VCaP (cell line): ENCODE data around the gene PLCB1.

Source experiments
- H3K27ac ChIP-seq: fragments of 450-650 bp; 2 replicates; pipeline ENCODE4 v1.5.1; 2017
- CTCF ChIP-seq: fragments of 450-650 bp; conservative IDR thresholded peaks from 2 replicates; pipeline ENCODE4 v1.5.1; 2017; ENCODE audit warnings: mild to moderate bottlenecking, moderate library complexity

Gene PLCB1

DNA sequence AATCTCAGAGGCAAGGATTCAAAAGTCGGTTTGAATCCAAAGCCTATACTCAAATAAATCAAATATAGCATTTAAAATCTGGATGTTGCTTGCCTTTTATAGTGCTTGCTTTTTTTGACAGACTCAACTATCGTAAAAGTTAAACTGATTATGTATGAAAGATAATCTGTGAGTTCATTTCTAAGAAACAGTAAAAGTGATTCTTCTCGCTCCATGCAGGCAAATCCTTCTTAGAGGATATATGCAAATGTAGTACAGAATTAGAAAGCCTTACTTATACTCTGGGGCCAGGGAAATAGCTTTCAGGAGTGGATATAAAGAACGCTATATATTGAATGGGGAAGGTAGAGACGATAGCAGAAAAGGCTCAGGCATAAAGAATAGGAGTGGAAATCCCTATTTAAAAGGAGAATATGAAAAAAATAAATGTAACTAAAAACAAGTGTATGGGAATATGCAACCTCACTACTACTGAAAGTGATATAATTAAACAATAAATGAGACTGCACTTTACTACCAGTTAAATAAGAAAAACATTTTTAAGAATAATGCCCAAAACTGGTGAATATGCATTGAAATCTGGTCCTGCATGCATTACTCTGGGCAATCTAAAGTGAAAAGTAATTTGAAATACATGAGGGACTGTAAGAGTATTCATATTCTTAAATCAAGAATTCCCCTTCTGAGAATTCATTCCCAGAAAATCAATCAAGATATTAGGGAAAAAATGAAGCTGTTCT, 575.1 kb downstream of the PLCB1 start:
- no peak for TF ChIP-seq CTCF
- H3K27ac ChIP-seq, result no peak overlapping the region

DNA sequence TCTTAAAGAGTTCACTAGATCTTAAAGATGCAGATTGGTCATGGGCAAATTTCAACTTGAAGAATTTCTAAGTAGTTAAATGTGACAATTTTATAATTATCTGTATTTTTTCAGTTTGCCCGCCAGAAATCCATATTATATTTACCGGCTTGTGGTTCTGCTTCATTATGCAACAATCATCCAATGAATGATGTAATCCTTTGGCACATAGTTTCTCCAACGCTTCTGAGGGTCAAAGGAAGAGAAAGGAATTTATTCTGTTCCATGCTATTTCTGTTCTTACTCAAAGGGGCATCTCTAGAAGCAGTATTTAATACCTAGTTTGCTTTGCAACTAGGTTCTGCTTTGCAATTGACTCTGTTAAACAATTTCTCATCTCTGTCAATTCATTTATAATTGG, 577.6 kb downstream of the PLCB1 start:
- TF ChIP-seq CTCF, result no peak
- no peak overlapping the region for H3K27ac ChIP-seq

GRCh38 chr20:8711501-8711900, 579.4 kb downstream of the PLCB1 start:
- H3K27ac ChIP-seq, result no peak overlapping the region
- TF ChIP-seq CTCF, result no peak

GRCh38 chr20:8714206-8714605, 582.1 kb downstream of the PLCB1 start:
- no peak overlapping the region for H3K27ac ChIP-seq
- TF ChIP-seq CTCF, result no peak

- TF ChIP-seq CTCF, result no peak
- H3K27ac ChIP-seq, result no peak overlapping the region
Observed at GRCh38 chr20:8718279-8718678, 586.2 kb downstream of the PLCB1 start.

DNA sequence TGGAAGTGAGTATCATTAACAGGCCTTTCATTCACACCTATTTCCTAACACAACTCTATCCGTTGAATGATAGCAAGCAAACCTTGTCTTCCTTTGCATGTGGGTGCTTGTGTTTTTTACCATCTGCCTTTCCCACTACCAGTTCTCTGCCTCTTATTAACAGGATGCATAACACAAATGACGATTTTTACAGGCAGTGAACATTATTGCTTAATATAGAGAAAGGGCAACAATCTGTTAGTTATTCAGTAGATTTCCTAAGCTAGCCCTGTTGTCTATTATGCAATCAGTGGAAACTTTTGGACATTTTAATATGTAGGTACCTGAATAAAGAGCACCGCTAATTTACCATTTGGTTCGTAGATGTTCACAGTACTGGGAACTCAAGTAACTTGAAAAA, 588.0 kb downstream of the PLCB1 start:
- no peak for TF ChIP-seq CTCF
- no peak overlapping the region for H3K27ac ChIP-seq

DNA sequence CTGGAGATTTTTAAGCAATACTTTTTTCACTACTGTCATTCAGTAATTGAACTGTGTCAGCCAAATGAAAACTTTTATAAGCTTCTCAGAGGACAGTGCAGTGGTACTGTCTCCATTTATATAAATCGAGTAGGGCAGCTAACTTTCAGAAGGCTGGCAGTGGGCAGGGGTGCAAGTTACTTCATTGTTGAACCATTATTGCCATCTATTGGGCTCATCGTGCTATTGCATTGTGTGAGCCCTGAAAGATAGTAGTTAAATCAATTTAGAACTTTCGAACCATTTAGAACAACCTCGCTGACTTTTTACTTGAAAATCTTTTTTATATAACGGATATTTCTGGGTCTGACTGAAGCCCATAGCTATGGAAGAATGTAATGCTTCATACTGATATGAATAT, 589.0 kb downstream of the PLCB1 start:
- peak; percentile 89 for TF ChIP-seq CTCF
- H3K27ac ChIP-seq, result no peak overlapping the region
